ENCODE measurements around the gene FADS2.
A peak's percentile ranks its signal among the peaks of the same experiment; 100 is the strongest.

Gene FADS2

GRCh38 chr11:61886643-61887042 is 58.5 kb downstream of the FADS2 start:
- H3K4me1 ChIP-seq (ENCODE audit: control insufficient read depth in 1 of 2, insufficient read depth in 2 of 2, low read length in 2 of 2), result peaks cover 13 to 20% of the 10 kb centered on the region in 2 experiments
- DNase-seq, result no peak
- no CpG with 5 or more reads among the region's 3 CpGs for WGBS (ENCODE audit: extremely low coverage, insufficient coverage, insufficient read length)
- no peak overlapping the region for H3K4ac ChIP-seq (ENCODE audit: low read depth, low read length)
- H2BK5ac ChIP-seq (ENCODE audit: low read depth, low read length, poor library complexity), result no peak overlapping the region
- H3K9ac ChIP-seq (ENCODE audit: low read length), result no peak overlapping the region
- no peak overlapping the region for H3K23ac ChIP-seq (ENCODE audit: low read length)
- no peak overlapping the region for H4K91ac ChIP-seq (ENCODE audit: low read depth, low read length)
- H3K4me2 ChIP-seq (ENCODE audit: low read length), result no peak overlapping the region
- peaks cover 10% of the 10 kb centered on the region for H3K79me1 ChIP-seq (ENCODE audit: low read length)
- H3K27me3 ChIP-seq (ENCODE audit: insufficient read depth, low read length), result no peaks in the 10 kb centered on the region
- no peaks in the 10 kb centered on the region for H3K36me3 ChIP-seq (ENCODE audit: control insufficient read depth in 1 of 2, insufficient read depth in 2 of 2, low read length in 2 of 2)
- no peak overlapping the region for H2AK5ac ChIP-seq (ENCODE audit: low read length)
- H4K8ac ChIP-seq (ENCODE audit: low read depth, low read length), result no peak overlapping the region
- H3K4me3 ChIP-seq (ENCODE audit: low read depth, low read length), result no peak overlapping the region
- H4K12ac ChIP-seq (ENCODE audit: low read depth, low read length), result no peak overlapping the region
- no peak overlapping the region for H2AFZ ChIP-seq (ENCODE audit: insufficient read depth, low read length, poor library complexity)
- no peak overlapping the region for H3K14ac ChIP-seq (ENCODE audit: low read length)
- peaks cover 4% of the 10 kb centered on the region for H3K9me3 ChIP-seq (ENCODE audit: insufficient read depth, low read depth, low read length)
- no peak overlapping the region for H2BK12ac ChIP-seq (ENCODE audit: low read length)
- no peak overlapping the region for H2BK120ac ChIP-seq (ENCODE audit: insufficient read depth, low read length, poor library complexity)
- H3K18ac ChIP-seq (ENCODE audit: low read length), result no peak overlapping the region
- no peak overlapping the region for H3K27ac ChIP-seq (ENCODE audit: low read depth, low read length)
- H3K79me2 ChIP-seq (ENCODE audit: control insufficient read depth, insufficient read depth, low read length, poor library complexity), result peaks cover 6% of the 10 kb centered on the region

DNA sequence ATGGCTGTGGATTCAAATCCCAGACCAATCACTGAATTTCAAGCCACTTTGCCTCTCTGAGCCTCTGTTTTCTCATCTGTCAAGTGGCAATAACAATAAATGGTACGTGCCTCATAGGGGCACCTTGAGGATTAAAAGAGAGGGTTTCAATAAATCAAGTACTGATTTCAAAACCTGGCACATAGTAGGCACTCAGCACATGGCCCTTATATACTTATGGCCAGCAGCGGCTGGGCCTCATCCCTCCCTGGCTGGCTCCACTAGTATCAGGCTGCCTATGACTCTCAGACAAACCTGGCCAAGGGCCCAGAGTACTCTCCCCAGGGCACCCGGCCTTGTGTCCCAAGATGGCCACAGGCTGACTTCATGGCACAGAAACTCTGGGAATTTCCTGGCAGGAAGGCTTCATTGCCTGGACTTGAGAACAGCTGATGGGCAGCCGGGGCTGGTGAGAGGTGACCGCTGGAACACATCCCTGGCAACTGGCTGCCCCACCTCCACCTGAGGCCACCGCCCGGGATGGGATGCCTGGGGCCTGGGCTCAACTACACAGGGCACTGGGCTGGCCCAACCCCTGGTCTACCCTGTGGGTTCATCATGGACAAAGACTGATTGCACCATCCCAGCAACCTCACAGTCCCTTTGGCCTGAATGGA is 59.9 kb downstream of the FADS2 start:
- H3K27ac ChIP-seq (ENCODE audit: low read depth, low read length), result no peak overlapping the region
- H3K9me3 ChIP-seq (ENCODE audit: insufficient read depth, low read depth, low read length), result peaks cover 4% of the 10 kb centered on the region
- H3K4me1 ChIP-seq (ENCODE audit: control insufficient read depth in 1 of 2, insufficient read depth in 2 of 2, low read length in 2 of 2), result peaks cover 13 to 20% of the 10 kb centered on the region in 2 experiments
- DNase-seq, result peak; percentile 95 to 96
- no peak overlapping the region for H4K12ac ChIP-seq (ENCODE audit: low read depth, low read length)
- H4K8ac ChIP-seq (ENCODE audit: low read depth, low read length), result no peak overlapping the region
- H3K27me3 ChIP-seq (ENCODE audit: insufficient read depth, low read length), result no peaks in the 10 kb centered on the region
- no peak overlapping the region for H2BK12ac ChIP-seq (ENCODE audit: low read length)
- no peak overlapping the region for H3K4me3 ChIP-seq (ENCODE audit: low read depth, low read length)
- H3K4me2 ChIP-seq (ENCODE audit: low read length), result no peak overlapping the region
- no peak overlapping the region for H3K9ac ChIP-seq (ENCODE audit: low read length)
- no peak overlapping the region for H3K23ac ChIP-seq (ENCODE audit: low read length)
- H2BK5ac ChIP-seq (ENCODE audit: low read depth, low read length, poor library complexity), result no peak overlapping the region
- H2AK5ac ChIP-seq (ENCODE audit: low read length), result no peak overlapping the region
- H2AFZ ChIP-seq (ENCODE audit: insufficient read depth, low read length, poor library complexity), result no peak overlapping the region
- H2BK120ac ChIP-seq (ENCODE audit: insufficient read depth, low read length, poor library complexity), result no peak overlapping the region
- no peak overlapping the region for H3K14ac ChIP-seq (ENCODE audit: low read length)
- no peak overlapping the region for H3K18ac ChIP-seq (ENCODE audit: low read length)
- no peak overlapping the region for H3K4ac ChIP-seq (ENCODE audit: low read depth, low read length)
- H3K79me2 ChIP-seq (ENCODE audit: control insufficient read depth, insufficient read depth, low read length, poor library complexity), result peaks cover 6% of the 10 kb centered on the region
- H3K36me3 ChIP-seq (ENCODE audit: control insufficient read depth in 1 of 2, insufficient read depth in 2 of 2, low read length in 2 of 2), result no peaks in the 10 kb centered on the region
- peaks cover 10% of the 10 kb centered on the region for H3K79me1 ChIP-seq (ENCODE audit: low read length)
- H4K91ac ChIP-seq (ENCODE audit: low read depth, low read length), result no peak overlapping the region
- WGBS (ENCODE audit: extremely low coverage, insufficient coverage, insufficient read length), result no CpG with 5 or more reads among the region's 7 CpGs

DNA sequence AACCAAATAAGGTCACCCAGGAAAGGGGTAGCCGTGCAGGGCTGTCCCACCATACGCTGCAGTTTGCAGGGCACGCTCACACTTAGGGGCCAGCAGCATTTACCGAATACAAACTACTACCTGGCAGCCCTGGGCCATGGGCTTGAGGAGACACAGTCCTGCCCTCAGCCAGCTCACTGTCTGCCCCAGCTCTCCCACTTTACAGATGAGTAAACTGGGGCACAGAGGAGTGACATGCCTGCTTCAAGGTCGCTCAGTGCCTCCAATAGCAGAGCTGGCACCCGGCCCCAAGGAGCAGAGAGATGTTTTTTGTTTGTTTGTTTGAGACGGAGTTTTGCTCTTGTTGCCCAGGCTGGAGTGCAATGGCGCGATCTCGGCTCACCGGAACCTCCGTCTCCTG is 60.5 kb downstream of the FADS2 start:
- Histone ChIP-seq H3K79me1 (ENCODE audit: low read length) (peaks cover 10% of the 10 kb centered on the region), H2BK120ac (ENCODE audit: insufficient read depth, low read length, poor library complexity) (no peak overlapping the region), H3K18ac (ENCODE audit: low read length) (no peak overlapping the region), H4K8ac (ENCODE audit: low read depth, low read length) (no peak overlapping the region), H3K4ac (ENCODE audit: low read depth, low read length) (no peak overlapping the region), H3K4me1 (ENCODE audit: control insufficient read depth in 1 of 2, insufficient read depth in 2 of 2, low read length in 2 of 2) (peaks cover 13 to 17% of the 10 kb centered on the region in 2 experiments), H3K9me3 (ENCODE audit: insufficient read depth, low read depth, low read length) (peaks cover 1% of the 10 kb centered on the region), H4K12ac (ENCODE audit: low read depth, low read length) (no peak overlapping the region), H3K14ac (ENCODE audit: low read length) (no peak overlapping the region), H4K91ac (ENCODE audit: low read depth, low read length) (no peak overlapping the region), H3K27me3 (ENCODE audit: insufficient read depth, low read length) (no peaks in the 10 kb centered on the region), H3K4me3 (ENCODE audit: low read depth, low read length) (no peak overlapping the region), H3K4me2 (ENCODE audit: low read length) (no peak overlapping the region), H2BK12ac (ENCODE audit: low read length) (no peak overlapping the region), H3K79me2 (ENCODE audit: control insufficient read depth, insufficient read depth, low read length, poor library complexity) (peaks cover 6% of the 10 kb centered on the region), H3K23ac (ENCODE audit: low read length) (no peak overlapping the region), H2AK5ac (ENCODE audit: low read length) (no peak overlapping the region), H3K36me3 (ENCODE audit: control insufficient read depth in 1 of 2, insufficient read depth in 2 of 2, low read length in 2 of 2) (no peaks in the 10 kb centered on the region), H2AFZ (ENCODE audit: insufficient read depth, low read length, poor library complexity) (no peak overlapping the region), H2BK5ac (ENCODE audit: low read depth, low read length, poor library complexity) (no peak overlapping the region), H3K9ac (ENCODE audit: low read length) (no peak overlapping the region), H3K27ac (ENCODE audit: low read depth, low read length) (no peak overlapping the region)
- no CpG with 5 or more reads among the region's 12 CpGs for WGBS (ENCODE audit: extremely low coverage, insufficient coverage, insufficient read length)
- DNase-seq, result no peak

GRCh38 chr11:61889831-61890230 is 61.7 kb downstream of the FADS2 start:
- peak overlapping the region; percentile 24 for H3K4ac ChIP-seq (ENCODE audit: low read depth, low read length)
- no CpG with 5 or more reads among the region's 10 CpGs for WGBS (ENCODE audit: extremely low coverage, insufficient coverage, insufficient read length)
- H3K4me2 ChIP-seq (ENCODE audit: low read length), result no peak overlapping the region

More at GRCh38 chr11:61889831-61890230, 61.7 kb downstream of the FADS2 start:
- H3K79me2 ChIP-seq (ENCODE audit: control insufficient read depth, insufficient read depth, low read length, poor library complexity), result peaks cover 6% of the 10 kb centered on the region
- peaks cover 10% of the 10 kb centered on the region for H3K79me1 ChIP-seq (ENCODE audit: low read length)
- no peak overlapping the region for H3K9ac ChIP-seq (ENCODE audit: low read length)
- H3K4me1 ChIP-seq (ENCODE audit: control insufficient read depth in 1 of 2, insufficient read depth in 2 of 2, low read length in 2 of 2), result peaks cover 13 to 17% of the 10 kb centered on the region in 2 experiments
- peak overlapping the region; percentile 16 for H2BK12ac ChIP-seq (ENCODE audit: low read length)
- H3K23ac ChIP-seq (ENCODE audit: low read length), result no peak overlapping the region
- H3K27ac ChIP-seq (ENCODE audit: low read depth, low read length), result no peak overlapping the region
- peak in 1 of 2 donors; percentile 75 for DNase-seq
- no peak overlapping the region for H2AFZ ChIP-seq (ENCODE audit: insufficient read depth, low read length, poor library complexity)
- H3K9me3 ChIP-seq (ENCODE audit: insufficient read depth, low read depth, low read length), result peaks cover 1% of the 10 kb centered on the region
- H4K8ac ChIP-seq (ENCODE audit: low read depth, low read length), result no peak overlapping the region
- no peak overlapping the region for H4K12ac ChIP-seq (ENCODE audit: low read depth, low read length)
- H4K91ac ChIP-seq (ENCODE audit: low read depth, low read length), result no peak overlapping the region
- peak overlapping the region; percentile 58 for H3K18ac ChIP-seq (ENCODE audit: low read length)
- H3K27me3 ChIP-seq (ENCODE audit: insufficient read depth, low read length), result no peaks in the 10 kb centered on the region
- H3K4me3 ChIP-seq (ENCODE audit: low read depth, low read length), result no peak overlapping the region
- H3K14ac ChIP-seq (ENCODE audit: low read length), result no peak overlapping the region
- H2BK120ac ChIP-seq (ENCODE audit: insufficient read depth, low read length, poor library complexity), result no peak overlapping the region
- H2AK5ac ChIP-seq (ENCODE audit: low read length), result no peak overlapping the region
- no peaks in the 10 kb centered on the region for H3K36me3 ChIP-seq (ENCODE audit: control insufficient read depth in 1 of 2, insufficient read depth in 2 of 2, low read length in 2 of 2)
- H2BK5ac ChIP-seq (ENCODE audit: low read depth, low read length, poor library complexity), result no peak overlapping the region
